Ectodermal cell (in vitro differentiated cells): ENCODE results near the gene POLD4.
A peak's percentile ranks its signal among the peaks of the same experiment; 100 is the strongest.

Experiments
- H3K27ac ChIP-seq: 2 replicates; pipeline ENCODE4 v1.7.0; 2013; ENCODE audit warnings: mild to moderate bottlenecking, low read depth, low read length; ENCODE audit not compliant: insufficient read depth, poor library complexity, severe bottlenecking
- H3K27me3 ChIP-seq: 2 replicates; pipeline ENCODE4 v1.7.0; 2013; ENCODE audit warnings: mild to moderate bottlenecking, low read length; ENCODE audit not compliant: insufficient read depth, control insufficient read depth, poor library complexity, severe bottlenecking
- H3K36me3 ChIP-seq: one replicate; pipeline ENCODE4 v1.7.0; 2013; ENCODE audit warnings: low read length; ENCODE audit not compliant: control insufficient read depth, insufficient read depth
- H3K4me1 ChIP-seq: one replicate; pipeline ENCODE4 v1.7.0; 2013; ENCODE audit warnings: low read length; ENCODE audit not compliant: control insufficient read depth, insufficient read depth
- H3K4me3 ChIP-seq: 2 replicates; pipeline ENCODE4 v1.7.0; 2013; ENCODE audit warnings: low read depth, low read length, control low read depth; ENCODE audit not compliant: insufficient read depth
- H3K9me3 ChIP-seq: 2 replicates; pipeline ENCODE4 v1.7.0; 2013; ENCODE audit warnings: mild to moderate bottlenecking, low read length, moderate library complexity; ENCODE audit not compliant: control insufficient read depth
- WGBS, 2 experiments: methylation state at CpG; one replicate each; pipeline ENCODE4 v1.1.7; 2013; ENCODE audit warnings: missing lambda C conversion rate in 2 of 2; 5-methylcytosine and 5-hydroxymethylcytosine counted together

The POLD4 gene

GRCh38 chr11:67397536-67397935, 44.2 kb upstream of the POLD4 start:
- H3K36me3 ChIP-seq, result peaks cover 17% of the 10 kb centered on the region
- no peaks in the 10 kb centered on the region for H3K9me3 ChIP-seq
- WGBS, 2 experiments, result 91 to 92% methylated on average over 6 of the region's 6 CpGs
- no peak overlapping the region for H3K4me3 ChIP-seq
- H3K27me3 ChIP-seq, result no peaks in the 10 kb centered on the region
- peaks cover 1% of the 10 kb centered on the region for H3K4me1 ChIP-seq
- no peak overlapping the region for H3K27ac ChIP-seq

GRCh38 chr11:67396587-67397389, 43.4 kb upstream of the POLD4 start:
- Histone ChIP-seq H3K9me3 (no peaks in the 10 kb centered on the region), H3K4me3 (no peak overlapping the region), H3K36me3 (peaks cover 17% of the 10 kb centered on the region), H3K27me3 (no peaks in the 10 kb centered on the region), H3K4me1 (peaks cover 3% of the 10 kb centered on the region), H3K27ac (no peak overlapping the region)
- 87% methylated on average over 13 of the region's 13 CpGs for WGBS, 2 experiments

GRCh38 chr11:67396259-67396581, 42.9 kb upstream of the POLD4 start:
- 95% methylated on average over 7 of the region's 7 CpGs for WGBS, 2 experiments
- H3K27ac ChIP-seq, result no peak overlapping the region
- no peak overlapping the region for H3K4me3 ChIP-seq
- H3K4me1 ChIP-seq, result peaks cover 3% of the 10 kb centered on the region
- H3K27me3 ChIP-seq, result no peaks in the 10 kb centered on the region
- no peaks in the 10 kb centered on the region for H3K9me3 ChIP-seq
- H3K36me3 ChIP-seq, result peaks cover 17% of the 10 kb centered on the region

DNA sequence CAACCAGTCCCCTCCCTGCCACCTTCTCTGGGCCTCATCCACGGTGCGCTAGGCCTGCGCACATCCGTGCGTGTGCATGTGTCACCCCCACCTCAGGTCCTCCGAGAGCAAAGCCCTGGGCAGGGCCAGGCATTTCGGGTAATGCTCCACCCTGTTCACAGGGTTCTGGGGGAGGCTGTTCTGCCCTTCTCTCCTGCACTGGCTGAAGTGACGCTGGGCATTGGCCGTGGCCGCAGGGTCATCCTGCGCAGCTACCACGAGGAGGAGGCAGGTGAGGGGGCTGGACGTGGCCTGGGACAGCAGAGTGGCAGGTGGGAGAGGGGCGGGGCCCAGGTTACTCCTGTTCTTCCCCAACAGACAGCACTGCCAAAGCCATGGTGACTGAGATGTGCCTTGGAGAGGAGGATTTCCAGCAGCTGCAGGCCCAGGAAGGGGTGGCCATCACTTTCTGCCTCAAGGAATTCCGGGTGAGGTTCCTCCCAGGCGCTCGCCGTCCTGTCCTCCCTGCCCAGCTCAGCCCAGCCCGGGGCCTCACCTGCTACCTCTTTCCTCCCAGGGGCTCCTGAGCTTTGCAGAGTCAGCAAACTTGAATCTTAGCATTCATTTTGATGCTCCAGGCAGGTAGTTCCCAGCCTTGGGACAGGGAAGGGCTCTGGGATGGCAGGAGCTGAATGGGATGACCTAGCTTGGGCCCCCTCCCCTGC, 42.4 kb upstream of the POLD4 start:
- peaks cover 17% of the 10 kb centered on the region for H3K36me3 ChIP-seq
- WGBS, 2 experiments, result 92 to 95% methylated on average over 19 of the region's 19 CpGs

GRCh38 chr11:67393990-67394389, 40.6 kb upstream of the POLD4 start:
- Histone ChIP-seq H3K9me3 (no peaks in the 10 kb centered on the region), H3K4me3 (no peak overlapping the region), H3K36me3 (peaks cover 17% of the 10 kb centered on the region), H3K4me1 (peaks cover 3% of the 10 kb centered on the region), H3K27me3 (no peaks in the 10 kb centered on the region), H3K27ac (no peak overlapping the region)
- WGBS, 2 experiments, result 89 to 95% methylated on average over 5 of the region's 5 CpGs

More for the DNA sequence above, 42.4 kb upstream of the POLD4 start:
- no peaks in the 10 kb centered on the region for H3K9me3 ChIP-seq
- H3K4me1 ChIP-seq, result peaks cover 3% of the 10 kb centered on the region
- no peaks in the 10 kb centered on the region for H3K27me3 ChIP-seq
- no peak overlapping the region for H3K27ac ChIP-seq
- H3K4me3 ChIP-seq, result no peak overlapping the region

DNA sequence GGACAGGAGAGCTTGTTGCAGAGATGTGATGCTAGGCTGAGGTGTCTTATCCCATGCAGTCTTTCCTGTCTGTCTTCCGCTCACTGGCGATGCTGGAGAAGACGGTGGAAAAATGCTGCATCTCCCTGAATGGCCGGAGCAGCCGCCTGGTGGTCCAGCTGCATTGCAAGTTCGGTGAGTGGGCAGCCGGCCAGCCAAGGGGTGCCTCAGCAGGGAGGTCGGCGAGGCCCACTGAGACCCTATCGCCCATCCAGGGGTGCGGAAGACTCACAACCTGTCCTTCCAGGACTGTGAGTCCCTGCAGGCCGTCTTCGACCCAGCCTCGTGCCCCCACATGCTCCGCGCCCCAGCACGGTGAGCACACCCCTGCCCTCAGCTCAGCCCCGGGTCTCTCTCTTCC, 40.1 kb upstream of the POLD4 start:
- peaks cover 3% of the 10 kb centered on the region for H3K4me1 ChIP-seq
- no peaks in the 10 kb centered on the region for H3K9me3 ChIP-seq

GRCh38 chr11:67392183-67392715, 38.9 kb upstream of the POLD4 start:
- no peaks in the 10 kb centered on the region for H3K36me3 ChIP-seq
- no peaks in the 10 kb centered on the region for H3K9me3 ChIP-seq
- peak overlapping the region; percentile 91 for H3K4me3 ChIP-seq
- peaks cover 3% of the 10 kb centered on the region for H3K4me1 ChIP-seq
- H3K27me3 ChIP-seq, result peaks cover 4% of the 10 kb centered on the region
- WGBS, 2 experiments, result 12 to 16% methylated on average over 31 of the region's 31 CpGs
- no peak overlapping the region for H3K27ac ChIP-seq

More for the DNA sequence above, 40.1 kb upstream of the POLD4 start:
- Histone ChIP-seq H3K36me3 (peaks cover 12% of the 10 kb centered on the region), H3K27me3 (no peaks in the 10 kb centered on the region), H3K4me3 (no peak overlapping the region), H3K27ac (no peak overlapping the region)
- WGBS, 2 experiments, result 96% methylated on average over 18 of the region's 18 CpGs

DNA sequence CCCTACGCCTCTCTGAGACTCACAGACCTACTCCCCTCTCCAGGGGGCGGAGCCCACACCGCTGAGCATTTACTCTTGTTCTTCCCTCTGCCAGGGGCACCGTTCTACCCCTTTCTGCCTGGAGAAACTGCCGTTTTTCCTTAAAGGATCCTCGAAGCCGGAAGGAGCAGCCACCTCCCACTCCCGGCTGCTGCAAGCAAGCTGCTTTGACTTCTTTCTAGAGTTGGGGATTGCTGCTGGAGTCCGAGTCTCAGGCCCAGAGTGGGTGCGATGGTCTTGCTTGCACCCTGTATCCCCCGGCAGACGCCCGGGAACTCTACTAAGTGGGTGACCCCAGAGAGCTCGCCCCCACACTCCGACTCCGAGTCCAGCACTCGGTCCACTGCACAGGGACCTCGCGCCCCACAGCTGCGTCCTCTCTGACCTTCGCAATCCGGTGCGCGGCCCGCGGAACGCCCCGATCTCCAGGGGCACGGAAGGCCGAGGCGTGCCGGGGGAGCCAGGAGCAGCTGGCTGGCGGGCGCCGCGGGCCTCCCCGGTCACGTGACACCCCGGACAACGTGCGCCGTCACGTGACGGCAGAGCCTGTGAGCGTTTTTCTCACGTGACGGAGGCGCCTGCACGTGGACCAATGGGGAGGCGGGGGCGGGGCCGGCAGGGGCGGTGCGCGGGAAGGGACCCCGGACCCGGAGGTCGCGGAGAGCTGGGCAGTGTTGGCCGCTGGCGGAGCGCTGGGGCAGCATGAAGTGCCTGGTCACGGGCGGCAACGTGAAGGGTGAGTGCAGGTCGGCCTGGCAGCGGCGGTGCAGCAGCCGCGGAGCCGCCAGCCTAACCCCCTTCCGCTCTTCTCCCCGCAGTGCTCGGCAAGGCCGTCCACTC, 38.2 kb upstream of the POLD4 start, which contains the start of gene RAD9A:
TSS of gene RAD9A (plus strand) at position 683 of the 879 bp plus-strand sequence. CDS start at position 742, 59 bp downstream.
- Histone ChIP-seq H3K4me3 (peak within 1 kb of the TSS; percentile 91), H3K4me1 (peaks cover 3% of the 10 kb centered on the region), H3K9me3 (no peaks in the 10 kb centered on the region), H3K27ac (peak within 1 kb of the TSS; percentile 64), H3K27me3 (peaks cover 9% of the 10 kb centered on the region), H3K36me3 (no peaks in the 10 kb centered on the region)
- 0 to 1% methylated on average over 75 of the region's 75 CpGs for WGBS, 2 experiments

GRCh38 chr11:67390947-67391303, 37.6 kb upstream of the POLD4 start:
- peaks cover 9% of the 10 kb centered on the region for H3K27me3 ChIP-seq
- WGBS, 2 experiments, result 30% methylated on average over 15 of the region's 15 CpGs
- H3K36me3 ChIP-seq, result no peaks in the 10 kb centered on the region
- peak overlapping the region; percentile 91 for H3K4me3 ChIP-seq
- H3K4me1 ChIP-seq, result peaks cover 3% of the 10 kb centered on the region
- no peaks in the 10 kb centered on the region for H3K9me3 ChIP-seq
- no peak overlapping the region for H3K27ac ChIP-seq
